NCI-H2196 (cell line): ENCODE data around the gene IL31.

Experiments
- DNase-seq: peaks from one replicate; lab custom pipeline; 2025; ENCODE audit not compliant: unreplicated experiment; lab: John Stamatoyannopoulos, UW

IL31 gene

GRCh38 chr12:122133192-122133950 lies 40.6 kb downstream of the IL31 start:
- no peak for DNase-seq

- no peak for DNase-seq
Measured at GRCh38 chr12:122130150-122130549, 43.9 kb downstream of the IL31 start.

- no peak for DNase-seq
Measured at GRCh38 chr12:122129131-122129530, 44.9 kb downstream of the IL31 start.

- no peak for DNase-seq
Measured at GRCh38 chr12:122128481-122128880, 45.5 kb downstream of the IL31 start.

- no peak for DNase-seq
Measured at GRCh38 chr12:122127839-122128238, 46.2 kb downstream of the IL31 start.

- no peak for DNase-seq
Measured at GRCh38 chr12:122126713-122127597, 47.1 kb downstream of the IL31 start.

- DNase-seq: no peak
Measured at GRCh38 chr12:122126342-122126635, 47.7 kb downstream of the IL31 start.

- DNase-seq: no peak
Measured at GRCh38 chr12:122125452-122126341, 48.3 kb downstream of the IL31 start.

- no peak for DNase-seq
Measured at GRCh38 chr12:122124370-122124769, 49.7 kb downstream of the IL31 start.

- no peak for DNase-seq
Measured at GRCh38 chr12:122123761-122124145, 50.3 kb downstream of the IL31 start.

- DNase-seq: peak; percentile 87
Measured at GRCh38 chr12:122123051-122123760, 50.8 kb downstream of the IL31 start.
